Small intestine (tissue), 7 donors: Measurements from ENCODE around the gene ATOH1. TPM values are rescaled to one million over a fixed set of nuclear protein-coding genes. Genes with fewer than 3 reads are reported as not detected.

Source experiments
- DNase-seq, 2 donors: peaks; one replicate each; pipeline versions ENCODE4 v3.0.0 to v3.0.0-alpha.2; 2013
- FAIRE-seq: peaks from 2 replicates; lab custom pipeline; 2012; peaks lifted over from hg19 to GRCh38; lab: Jason Lieb, UNC
- H3K27ac ChIP-seq, 3 donors: one replicate each; pipeline ENCODE4 v1.5.1; 2013; ENCODE audit warnings: low read length in 2 of 3, mild to moderate bottlenecking in 2 of 3, control low read depth in 1 of 3, inconsistent platforms in 1 of 3, low read depth in 1 of 3, moderate library complexity in 1 of 3
- H3K27me3 ChIP-seq, 3 donors: one replicate each; pipeline ENCODE4 v1.6.1; 2013; ENCODE audit warnings: low read length in 3 of 3, inconsistent platforms in 1 of 3; ENCODE audit not compliant: control insufficient read depth in 3 of 3, insufficient read depth in 3 of 3
- H3K36me3 ChIP-seq, 3 donors: one replicate each; pipeline ENCODE4 v1.6.1; 2013; ENCODE audit warnings: low read length in 3 of 3, inconsistent platforms in 1 of 3, low read depth in 1 of 3, mild to moderate bottlenecking in 1 of 3, moderate library complexity in 1 of 3; ENCODE audit not compliant: control insufficient read depth in 3 of 3, insufficient read depth in 2 of 3
- H3K4me1 ChIP-seq, 3 donors: one replicate each; pipeline ENCODE4 v1.6.1; 2013; ENCODE audit warnings: low read length in 2 of 3, inconsistent platforms in 1 of 3, low read depth in 1 of 3, mild to moderate bottlenecking in 1 of 3, moderate library complexity in 1 of 3; ENCODE audit not compliant: control insufficient read depth in 3 of 3, insufficient read depth in 2 of 3
- H3K4me3 ChIP-seq, 3 donors: one replicate each; pipeline ENCODE4 v1.5.1; 2013; ENCODE audit warnings: low read length in 3 of 3, control low read depth in 1 of 3, inconsistent platforms in 1 of 3, low read depth in 1 of 3, mild to moderate bottlenecking in 1 of 3, moderate library complexity in 1 of 3
- H3K9me3 ChIP-seq, 2 donors: one replicate each; pipeline ENCODE4 v1.6.1; 2013; ENCODE audit warnings: low read depth in 1 of 2, low read length in 1 of 2; ENCODE audit not compliant: control insufficient read depth in 2 of 2, insufficient read depth in 1 of 2
- WGBS, 3 donors: extraction: QIAGEN DNeasy Blood & Tissue Kit; methylation state at CpG; one replicate each; pipeline ENCODE4 v1.1.7; 2013; 5-methylcytosine and 5-hydroxymethylcytosine counted together
- polyA plus RNA-seq, 4 donors: library from polyadenylated mRNA; stranded (reverse) in 3 of 4; unstranded in 1 of 4; fragments of 200-250 nt in 3 of 4; fragments of 120-200 nt in 1 of 4; gene quantifications; one replicate each; pipeline versions ENCODE4 v1.2.1 to v1.2.3, GENCODE V29; 2013
- donor health status: healthy with polysubstance abuse.
- donor health status: control.
- donor health status: control.
- donor health status: Bipolar disorder and iron deficiency.
- donor health status: healthy.

The ATOH1 gene
- polyA plus RNA-seq, 4 donors = 8.9 to 47.8 (median 19.4) TPM

DNA sequence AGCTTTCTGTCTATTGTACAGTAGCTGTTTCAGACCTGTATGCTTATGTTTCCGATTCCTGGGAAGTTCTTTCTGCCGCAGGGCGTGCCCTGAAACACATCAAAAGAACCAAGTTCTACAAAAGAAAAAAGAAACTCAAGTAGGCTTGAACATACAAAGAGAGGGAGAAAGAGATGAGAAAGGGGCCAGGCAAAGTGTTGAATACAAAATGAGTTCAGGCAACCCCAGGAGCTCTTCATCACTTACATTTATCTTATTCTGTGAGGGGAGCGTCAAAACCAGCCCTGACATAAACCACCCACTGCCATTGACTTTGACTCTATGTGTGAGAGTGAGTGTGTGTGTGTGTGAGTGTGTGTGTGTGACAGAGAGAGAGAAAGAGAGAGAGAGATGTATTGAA, 26.5 kb upstream of the ATOH1 start:
- DNase-seq (no peak), FAIRE-seq (no peak)
- Histone ChIP-seq H3K27ac (no peak overlapping the region), H3K9me3 (no peaks in the 10 kb centered on the region), H3K36me3 (no peaks in the 10 kb centered on the region), H3K4me3 (no peak overlapping the region), H3K4me1 (no peaks in the 10 kb centered on the region), H3K27me3 (no peaks in the 10 kb centered on the region)
- 82 to 93% (median 87%) methylated on average over 4 of the region's 4 CpGs for WGBS, 3 donors

- FAIRE-seq = no peak
- WGBS, 3 donors = 49 to 72% (median 71%) methylated on average over 4 of the region's 4 CpGs
Measured at GRCh38 chr4:93809773-93810172, 18.8 kb upstream of the ATOH1 start.

GRCh38 chr4:93810340-93810992, 18.1 kb upstream of the ATOH1 start:
- Histone ChIP-seq H3K4me1 (no peaks in the 10 kb centered on the region), H3K27me3 (peaks cover 0 to 3% (median 0%) of the 10 kb centered on the region in 3 donors), H3K36me3 (no peaks in the 10 kb centered on the region), H3K9me3 (no peaks in the 10 kb centered on the region), H3K4me3 (no peak overlapping the region), H3K27ac (no peak overlapping the region)
- DNase-seq = peak in 1 of 2 donors; percentile 42
- WGBS, 3 donors = 12 to 43% (median 22%) methylated on average over 5 of the region's 5 CpGs
- no peak for FAIRE-seq

More at GRCh38 chr4:93809773-93810172, 18.8 kb upstream of the ATOH1 start:
- Histone ChIP-seq H3K27ac (no peak overlapping the region), H3K36me3 (no peaks in the 10 kb centered on the region), H3K9me3 (no peaks in the 10 kb centered on the region), H3K4me1 (no peaks in the 10 kb centered on the region), H3K27me3 (peaks cover 0 to 3% (median 0%) of the 10 kb centered on the region in 3 donors), H3K4me3 (no peak overlapping the region)
- DNase-seq = peak in 1 of 2 donors; percentile 58

GRCh38 chr4:93813092-93813491, 15.5 kb upstream of the ATOH1 start:
- Histone ChIP-seq H3K27ac (no peak overlapping the region), H3K27me3 (peaks cover 0 to 3% (median 0%) of the 10 kb centered on the region in 3 donors), H3K4me3 (no peak overlapping the region), H3K36me3 (no peaks in the 10 kb centered on the region), H3K9me3 (no peaks in the 10 kb centered on the region), H3K4me1 (no peaks in the 10 kb centered on the region)
- WGBS, 3 donors = 12 to 65% (median 32%) methylated on average over 2 of the region's 2 CpGs
- FAIRE-seq = peak; percentile 87
- no peak for DNase-seq

DNA sequence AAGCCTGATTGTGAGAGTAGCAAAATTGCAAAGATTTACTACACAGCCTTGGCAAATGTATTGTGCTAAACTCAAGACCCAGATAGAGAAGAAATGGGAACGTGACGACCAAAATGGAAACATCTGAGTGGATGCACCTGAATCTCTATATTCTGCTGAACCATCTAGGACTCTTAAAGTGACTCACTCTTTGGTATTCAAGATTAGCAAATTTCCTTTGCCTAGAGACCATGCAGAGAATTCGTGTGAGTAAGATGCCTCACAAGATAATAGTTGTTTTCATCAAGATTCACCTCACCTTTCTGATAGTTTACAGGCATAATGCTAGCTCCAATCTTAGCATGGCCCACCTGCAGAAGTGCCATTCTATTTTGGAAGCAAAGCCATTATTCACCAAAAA, 14.4 kb upstream of the ATOH1 start:
- DNase-seq = no peak
- no peaks in the 10 kb centered on the region for H3K36me3 ChIP-seq
- no peaks in the 10 kb centered on the region for H3K9me3 ChIP-seq
- no peak for FAIRE-seq
- no peak overlapping the region for H3K4me3 ChIP-seq
- H3K4me1 ChIP-seq = no peaks in the 10 kb centered on the region
- WGBS, 3 donors = 66 to 85% (median 81%) methylated on average over 3 of the region's 3 CpGs
- H3K27ac ChIP-seq = no peak overlapping the region
- peaks cover 0 to 3% (median 2%) of the 10 kb centered on the region in 3 donors for H3K27me3 ChIP-seq

- Histone ChIP-seq H3K36me3 (no peaks in the 10 kb centered on the region), H3K4me1 (no peaks in the 10 kb centered on the region), H3K27me3 (peaks cover 0 to 3% (median 2%) of the 10 kb centered on the region in 3 donors), H3K4me3 (no peak overlapping the region), H3K27ac (no peak overlapping the region), H3K9me3 (no peaks in the 10 kb centered on the region)
- no peak for DNase-seq
- no peak for FAIRE-seq
- WGBS, 3 donors = 56 to 78% (median 62%) methylated on average over 4 of the region's 4 CpGs
Measured at GRCh38 chr4:93814722-93815121, 13.8 kb upstream of the ATOH1 start.

DNA sequence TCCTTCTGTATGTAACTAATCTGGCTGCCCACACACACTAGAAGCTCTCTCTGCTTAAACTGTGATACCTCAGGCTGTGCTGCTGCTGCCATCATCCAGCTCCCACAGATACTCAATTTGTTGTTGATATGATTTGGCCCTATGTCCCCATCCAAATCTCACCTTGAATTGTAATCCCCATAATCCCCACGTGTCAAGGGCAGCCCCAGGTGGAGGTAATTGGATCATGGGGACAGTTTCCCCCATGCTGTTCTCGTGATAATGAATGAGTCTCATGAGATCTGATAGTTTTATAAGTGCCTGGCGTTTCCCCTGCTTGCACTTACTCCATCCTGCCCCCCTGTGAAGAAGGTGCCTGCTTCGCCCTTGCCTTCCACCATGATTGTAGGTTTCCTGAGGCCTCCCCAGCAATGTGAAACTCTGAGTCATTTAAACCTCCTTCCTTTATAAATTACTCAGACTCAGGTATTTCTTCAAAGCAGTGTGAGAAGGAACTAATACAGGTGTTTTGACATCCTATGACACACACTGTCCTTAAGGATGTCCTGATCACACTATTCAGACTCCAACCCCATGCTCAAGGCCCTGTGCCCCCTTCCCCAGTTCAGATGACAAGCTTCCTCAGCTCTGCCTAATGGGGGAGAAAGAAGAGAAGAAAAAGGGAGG, 2.9 kb upstream of the ATOH1 start:
- no peak for DNase-seq
- no peaks in the 10 kb centered on the region for H3K9me3 ChIP-seq
- no peak overlapping the region for H3K27ac ChIP-seq
- no peak for FAIRE-seq
- peaks cover 0 to 21% (median 6%) of the 10 kb centered on the region in 3 donors for H3K4me1 ChIP-seq
- H3K27me3 ChIP-seq = peaks cover 6 to 47% (median 25%) of the 10 kb centered on the region in 3 donors
- no peak overlapping the region for H3K4me3 ChIP-seq
- 45 to 58% (median 55%) methylated on average over 4 of the region's 4 CpGs for WGBS, 3 donors
- peaks cover 0 to 2% (median 0%) of the 10 kb centered on the region in 3 donors for H3K36me3 ChIP-seq

DNA sequence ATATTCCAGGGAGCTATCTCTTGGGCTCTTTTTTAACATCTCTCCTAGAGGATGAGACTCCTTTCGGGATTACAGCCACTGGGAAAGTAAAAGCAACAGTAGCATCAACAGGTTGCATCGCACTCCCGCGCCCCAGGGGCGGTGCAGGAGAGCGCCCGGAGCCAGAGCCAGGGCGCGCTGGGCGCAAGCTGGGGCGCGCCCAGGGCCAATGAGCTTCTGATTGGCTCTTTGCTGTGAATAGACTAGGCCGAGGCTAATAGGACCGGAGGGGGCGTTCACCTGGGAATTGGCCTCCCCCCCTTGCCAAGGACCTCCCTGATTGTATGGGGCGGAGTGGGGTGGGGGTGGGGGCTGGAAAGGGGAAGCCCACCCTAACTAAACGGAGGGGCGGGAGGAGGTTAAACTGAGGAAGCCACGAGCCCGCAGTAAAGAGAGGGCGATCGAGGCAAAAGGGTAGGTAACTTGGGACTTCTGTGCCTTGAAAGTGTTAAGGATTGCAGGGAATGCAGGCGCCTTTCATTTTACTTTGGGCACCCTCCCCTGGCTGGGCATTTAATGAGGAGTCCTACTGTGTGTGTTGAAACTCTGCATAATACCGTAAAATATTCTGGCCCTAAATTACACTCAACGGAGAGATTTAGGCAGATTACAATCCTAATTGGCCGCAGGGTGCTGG, 1.1 kb upstream of the ATOH1 start:
- FAIRE-seq = no peak

More for the DNA sequence above, 1.1 kb upstream of the ATOH1 start:
- Histone ChIP-seq H3K9me3 (no peaks in the 10 kb centered on the region), H3K4me3 (peak overlapping the region in 1 of 3 donors; percentile 6), H3K36me3 (peaks cover 0 to 2% (median 0%) of the 10 kb centered on the region in 3 donors), H3K27me3 (peaks cover 6 to 62% (median 28%) of the 10 kb centered on the region in 3 donors), H3K27ac (no peak overlapping the region), H3K4me1 (peaks cover 0 to 21% (median 6%) of the 10 kb centered on the region in 3 donors)
- peak; percentile 56 to 62 for DNase-seq
- WGBS, 3 donors = 2 to 7% (median 4%) methylated on average over 26 of the region's 26 CpGs
